Stimulated activated CD8-positive, alpha-beta memory T cell treated with anti-CD3 and anti-CD28 coated beads, Interleukin-7, amount 100 ng/mL, for 48 hours (primary cell): ENCODE results near the gene PHLPP2.

Source experiments
- DNase-seq, 2 donors: peaks; one replicate each; pipeline ENCODE4 v3.0.0-alpha.2; 2020; ENCODE audit warnings: low read depth in 1 of 2; ENCODE audit errors: extremely low read depth in 1 of 2

Gene PHLPP2

DNA sequence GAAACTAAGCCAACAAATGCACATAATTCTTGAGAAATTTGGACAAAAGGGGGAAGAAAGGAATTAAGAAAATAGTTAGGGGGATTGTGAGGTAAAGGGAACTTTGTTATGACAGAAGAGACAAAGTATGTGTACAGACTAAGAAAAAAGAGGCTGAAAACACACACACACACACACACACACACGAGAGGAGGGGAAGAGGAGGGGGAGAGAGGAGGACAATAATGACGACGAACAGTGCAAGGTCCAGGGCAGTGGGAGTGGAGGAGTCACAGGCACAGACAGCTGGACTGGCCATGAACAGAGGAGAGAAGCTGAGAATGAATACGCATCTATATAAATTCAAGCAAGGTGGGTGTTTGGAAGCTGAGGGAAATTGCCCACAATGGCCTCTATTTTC lies 54.0 kb downstream of the PHLPP2 start:
- DNase-seq = no peak

- DNase-seq = no peak
Observed at GRCh38 chr16:71669926-71670536, 54.5 kb downstream of the PHLPP2 start.

DNA sequence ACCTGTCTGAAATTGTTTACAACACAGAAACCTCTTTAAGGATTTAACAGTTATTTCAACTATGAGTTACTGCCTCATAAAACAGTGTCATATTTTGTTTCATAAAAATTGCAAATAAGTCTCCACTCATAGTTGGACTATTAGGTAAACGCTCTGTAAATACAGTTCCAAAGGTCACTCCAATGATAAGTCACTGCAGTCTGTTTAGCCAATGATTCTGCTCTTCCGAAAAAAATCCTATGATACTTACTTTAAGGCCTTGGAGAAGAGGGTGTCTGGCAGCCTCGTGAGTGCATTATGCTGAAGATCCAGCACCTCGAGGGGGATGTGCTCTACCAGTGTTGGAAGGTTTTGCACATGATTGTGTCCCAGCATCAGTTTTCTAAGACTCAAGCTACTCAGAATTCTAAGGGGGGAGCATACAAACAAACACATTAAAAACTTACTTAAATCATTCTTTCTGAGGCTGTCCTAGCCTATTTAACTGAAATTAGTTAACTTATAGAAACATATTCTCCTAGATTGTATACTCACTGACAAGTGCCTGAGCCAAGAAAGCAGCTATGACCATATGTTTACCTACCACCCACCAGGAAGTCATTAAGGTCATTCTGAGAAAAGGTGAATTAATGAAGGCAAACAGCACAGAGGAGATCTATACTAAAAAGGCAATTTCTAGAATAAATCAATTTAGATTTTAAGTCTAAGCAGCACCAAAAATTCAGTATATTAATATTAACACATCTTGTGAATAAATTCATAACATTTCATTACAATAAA lies 57.4 kb downstream of the PHLPP2 start:
- no peak for DNase-seq

DNA sequence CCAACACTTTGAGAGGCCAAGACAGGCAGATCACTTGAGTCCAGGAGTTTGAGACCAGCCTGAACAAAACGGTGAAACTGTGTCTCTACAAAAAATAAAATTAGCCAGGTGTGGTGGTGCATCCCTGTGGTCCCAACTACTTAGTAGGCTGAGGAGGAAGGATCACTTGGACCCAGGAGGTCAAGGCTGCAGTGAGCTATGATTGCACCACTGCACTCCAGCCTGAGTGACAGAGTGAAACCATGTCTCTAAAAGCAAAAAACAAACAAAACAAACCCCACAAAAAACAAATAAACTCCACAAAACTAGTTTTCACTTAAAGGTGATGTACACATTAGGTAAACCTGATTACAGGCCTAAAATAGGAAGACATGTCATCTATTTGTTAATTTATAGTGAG lies 58.2 kb downstream of the PHLPP2 start:
- DNase-seq = no peak

- no peak for DNase-seq
Observed at GRCh38 chr16:71659471-71659870, 65.0 kb downstream of the PHLPP2 start.

DNA sequence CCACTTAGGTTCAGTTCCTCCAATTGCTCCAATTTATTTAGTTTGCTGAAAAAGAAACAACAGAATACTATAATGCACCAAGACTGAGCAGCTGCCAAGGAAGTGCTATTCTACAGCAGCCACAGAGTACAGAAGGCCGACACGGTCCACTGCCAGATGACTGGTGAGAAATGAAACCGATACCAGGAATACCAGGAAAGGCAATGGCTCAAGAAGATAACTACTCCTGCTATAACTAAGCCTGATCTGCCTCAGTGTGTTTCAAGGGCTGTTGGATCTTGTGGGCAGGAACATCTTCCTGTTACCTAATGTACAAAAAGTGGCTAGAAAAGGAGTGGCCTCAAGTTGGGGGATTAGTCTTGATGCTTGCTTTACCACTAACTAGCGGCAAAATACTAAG lies 65.7 kb downstream of the PHLPP2 start:
- no peak for DNase-seq

- DNase-seq = no peak
Observed at GRCh38 chr16:71649704-71650103, 74.8 kb downstream of the PHLPP2 start.

DNA sequence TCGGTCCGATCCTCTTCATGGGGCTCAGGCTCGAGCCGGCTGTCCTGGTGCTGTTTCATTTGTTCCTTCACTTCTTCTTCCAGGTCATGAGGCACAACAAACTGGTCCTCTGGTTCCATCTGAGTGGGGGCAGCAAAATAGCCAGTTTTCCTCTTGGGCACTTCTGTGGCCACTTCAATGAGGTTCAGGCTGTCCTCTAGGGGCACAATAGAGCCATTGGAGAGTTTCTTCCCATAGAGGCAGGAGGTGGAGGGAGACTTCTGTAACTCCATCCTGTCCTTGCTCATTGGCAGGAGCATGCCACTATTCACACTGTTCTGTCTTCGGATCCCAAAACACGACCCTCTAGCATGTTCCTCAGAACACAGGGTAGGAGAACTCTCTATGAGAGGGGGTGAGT lies 75.6 kb downstream of the PHLPP2 start:
- no peak for DNase-seq

DNA sequence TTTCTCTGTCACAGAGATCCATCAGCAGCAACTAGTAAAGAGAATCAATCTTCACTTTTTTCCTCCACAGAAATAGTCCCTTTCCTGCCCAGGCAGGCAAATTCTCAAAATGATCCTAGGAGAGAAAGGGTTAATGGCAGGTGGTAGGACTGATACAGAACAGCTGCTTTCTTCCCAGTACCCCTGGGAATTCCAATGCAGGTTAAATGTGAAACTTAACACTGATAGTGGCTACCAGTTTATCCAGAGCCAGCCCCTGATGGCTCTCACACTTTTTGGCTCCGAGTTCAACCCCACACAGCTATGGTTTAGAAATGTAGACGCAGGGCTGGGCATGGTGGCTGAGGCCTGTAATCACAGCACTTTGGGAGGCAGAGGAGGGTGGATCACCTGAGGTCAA lies 76.3 kb downstream of the PHLPP2 start:
- no peak for DNase-seq

GRCh38 chr16:71647391-71647790 lies 77.1 kb downstream of the PHLPP2 start:
- DNase-seq = no peak

DNA sequence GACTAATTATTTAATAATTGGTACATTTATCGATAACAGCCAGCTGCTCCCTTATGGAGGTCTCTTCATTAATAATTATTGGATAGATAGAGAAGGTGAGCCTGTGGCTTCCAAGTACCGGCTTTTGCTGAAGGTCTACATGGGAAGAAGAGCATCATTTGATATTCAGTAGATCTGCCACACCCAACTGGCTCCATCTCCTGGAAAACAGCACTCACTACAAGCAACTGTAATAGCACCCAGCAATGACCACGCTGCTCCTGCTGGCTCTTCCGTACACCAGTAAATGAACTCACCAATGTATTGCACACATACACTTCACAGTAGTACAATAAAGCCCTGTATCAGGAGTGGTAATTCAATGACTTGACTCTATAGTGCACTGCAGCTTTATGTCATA lies 79.1 kb downstream of the PHLPP2 start:
- DNase-seq = no peak

- DNase-seq = no peak
Observed at GRCh38 chr16:71637398-71637797, 87.1 kb downstream of the PHLPP2 start.

GRCh38 chr16:71635632-71636031 lies 88.9 kb downstream of the PHLPP2 start:
- no peak for DNase-seq

DNA sequence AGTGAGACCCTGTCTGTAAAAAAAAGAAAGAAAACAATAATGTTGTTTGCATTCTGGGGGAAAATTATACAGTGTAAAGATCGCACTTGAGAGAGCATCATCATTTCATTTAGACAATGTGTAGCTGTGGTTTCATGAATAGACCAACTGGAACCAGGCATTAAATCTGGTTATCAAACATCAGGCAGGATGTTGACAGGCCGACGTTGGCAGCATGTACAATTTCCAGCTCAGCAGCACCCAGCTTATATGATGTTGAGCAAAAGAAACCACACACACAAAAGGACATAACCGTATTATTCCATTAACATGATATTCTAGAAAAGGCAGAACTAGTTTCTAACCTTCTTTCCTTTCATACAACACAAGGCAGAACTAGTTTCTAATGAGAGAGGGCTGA lies 92.7 kb downstream of the PHLPP2 start:
- no peak for DNase-seq

- DNase-seq = no peak
Observed at GRCh38 chr16:71630808-71631207, 93.7 kb downstream of the PHLPP2 start.

GRCh38 chr16:71629278-71630016 lies 95.1 kb downstream of the PHLPP2 start:
- no peak for DNase-seq

- no peak for DNase-seq
Observed at GRCh38 chr16:71628810-71629209, 95.7 kb downstream of the PHLPP2 start.

DNA sequence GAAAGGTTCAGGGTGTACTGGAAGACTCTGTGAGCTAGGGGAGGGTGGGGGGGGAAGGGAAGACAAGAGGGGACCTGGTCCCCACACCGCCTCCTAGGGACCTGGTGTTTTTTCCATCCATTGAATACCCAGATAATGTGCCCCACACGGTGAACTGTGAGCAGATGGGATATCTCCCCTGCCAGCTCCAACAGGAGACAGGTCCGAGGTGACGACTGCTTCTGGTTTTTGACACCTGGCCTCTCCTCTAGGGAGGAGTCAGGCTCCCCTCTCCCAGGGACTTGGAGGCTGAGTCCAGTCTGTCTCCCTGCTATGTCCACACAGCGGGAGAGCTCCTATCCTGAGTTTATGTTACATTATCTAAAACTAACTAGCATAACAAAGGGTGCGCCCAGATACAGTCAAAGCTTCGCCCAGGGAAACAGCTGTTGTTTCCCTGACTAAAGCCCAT lies 96.7 kb downstream of the PHLPP2 start:
- DNase-seq = no peak

DNA sequence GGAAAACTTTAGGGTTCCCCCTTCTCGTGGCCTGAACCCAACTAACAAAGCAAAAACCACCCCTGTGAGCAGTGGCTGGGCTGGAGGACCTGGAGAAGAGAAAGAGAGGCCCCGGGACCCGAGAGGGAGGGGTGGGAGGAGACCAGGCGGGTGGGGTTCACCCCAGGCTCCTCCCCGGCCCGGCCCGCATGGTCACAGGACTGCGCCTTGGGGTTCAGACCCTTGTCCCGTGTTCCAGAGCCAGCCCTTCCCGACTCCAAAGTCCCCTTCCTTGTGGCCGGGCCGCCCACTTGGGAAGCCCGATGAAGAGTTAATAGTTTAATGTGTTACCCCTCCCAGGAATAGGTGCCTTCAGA lies 97.7 kb downstream of the PHLPP2 start:
- no peak for DNase-seq

DNA sequence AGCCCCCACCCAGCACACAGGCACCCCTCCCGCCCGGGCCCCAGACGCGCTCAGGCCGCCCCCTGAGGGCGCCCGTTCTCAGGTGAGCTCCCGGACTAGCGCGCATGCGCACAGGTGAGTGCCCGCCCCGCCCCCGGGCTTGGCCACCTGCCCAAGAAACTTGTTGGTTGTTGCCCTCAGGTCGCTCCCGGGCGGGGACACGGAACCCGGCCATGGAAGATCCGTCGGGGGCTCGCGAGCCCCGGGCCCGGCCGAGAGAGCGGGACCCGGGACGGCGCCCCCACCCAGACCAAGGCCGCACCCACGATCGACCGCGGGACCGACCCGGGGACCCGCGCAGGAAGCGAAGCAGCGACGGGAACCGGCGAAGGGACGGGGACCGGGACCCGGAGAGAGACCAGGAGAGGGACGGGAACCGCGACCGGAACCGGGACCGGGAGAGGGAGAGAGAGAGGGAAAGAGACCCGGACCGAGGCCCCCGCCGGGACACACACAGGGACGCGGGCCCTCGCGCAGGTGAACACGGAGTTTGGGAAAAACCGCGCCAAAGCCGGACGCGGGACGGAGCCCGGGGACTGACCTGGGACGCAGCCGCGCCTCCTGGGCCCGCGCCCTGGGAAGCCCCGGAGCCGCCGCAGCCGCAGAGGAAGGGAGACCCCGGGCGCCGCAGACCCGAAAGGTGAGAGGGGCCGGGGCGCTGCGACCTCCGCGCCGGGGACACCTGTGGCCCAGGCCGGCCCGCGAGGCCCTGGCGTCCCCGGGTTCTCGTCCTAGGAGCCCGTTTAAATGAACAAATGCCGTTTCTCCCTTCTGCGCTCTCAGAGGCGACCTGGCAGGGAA lies 98.3 kb downstream of the PHLPP2 start, which contains the start of gene MARVELD3:
Gene MARVELD3, plus strand, starts transcription at position 167 of the 840 bp plus-strand sequence. Its CDS starts 46 bp downstream, at position 213.
- DNase-seq = no peak
